Activated T-helper 2 cell treated with anti-CD3 and anti-CD28 coated beads, Interferon-gamma antibody, Interleukin-2, Interleukin-4, amounts not matched to agents 10 μg/mL and 5 μg/mL and 100 μg/mL, durations not matched to agents 14 hours and 24 hours and 36 hours (primary cell): ENCODE measurements around the gene IFNA6. TPM values are rescaled to one million over a fixed set of nuclear protein-coding genes. Genes with fewer than 3 reads are reported as not detected.

Experiments used
- DNase-seq: peaks from one replicate; pipeline ENCODE4 v3.0.0; 2021; ENCODE audit warnings: low spot score
- H3K27ac Mint-ChIP-seq: one replicate; pipeline ENCODE4 v1.8.0; 2021; ENCODE audit warnings: mixed read lengths
- H3K27me3 Mint-ChIP-seq: one replicate; pipeline ENCODE4 v1.8.0; 2021; ENCODE audit warnings: low read depth, mixed read lengths
- H3K36me3 Mint-ChIP-seq: one replicate; pipeline ENCODE4 v1.8.0; 2021; ENCODE audit warnings: low read depth, mixed read lengths
- H3K4me1 Mint-ChIP-seq: one replicate; pipeline ENCODE4 v1.8.0; 2021; ENCODE audit warnings: low read depth, mixed read lengths
- H3K4me3 Mint-ChIP-seq: one replicate; pipeline ENCODE4 v1.8.0; 2021; ENCODE audit warnings: low read depth, mild to moderate bottlenecking, moderate library complexity, mixed read lengths
- H3K9me3 Mint-ChIP-seq: one replicate; pipeline ENCODE4 v1.8.0; 2021; ENCODE audit warnings: mixed read lengths
- intact Hi-C: fragments of 100-400 bp; cut with micrococcal nuclease; formaldehyde crosslinking; loops from one replicate; pipeline ENCODE4 v1.15.1; 2023
- total RNA-seq: library from RNA; stranded (reverse); gene quantifications from 2 replicates; pipeline ENCODE4 v1.2.3, GENCODE V29; 2022

The IFNA6 gene
- total RNA-seq, 1 donor from 2014 or later = not detected

DNA sequence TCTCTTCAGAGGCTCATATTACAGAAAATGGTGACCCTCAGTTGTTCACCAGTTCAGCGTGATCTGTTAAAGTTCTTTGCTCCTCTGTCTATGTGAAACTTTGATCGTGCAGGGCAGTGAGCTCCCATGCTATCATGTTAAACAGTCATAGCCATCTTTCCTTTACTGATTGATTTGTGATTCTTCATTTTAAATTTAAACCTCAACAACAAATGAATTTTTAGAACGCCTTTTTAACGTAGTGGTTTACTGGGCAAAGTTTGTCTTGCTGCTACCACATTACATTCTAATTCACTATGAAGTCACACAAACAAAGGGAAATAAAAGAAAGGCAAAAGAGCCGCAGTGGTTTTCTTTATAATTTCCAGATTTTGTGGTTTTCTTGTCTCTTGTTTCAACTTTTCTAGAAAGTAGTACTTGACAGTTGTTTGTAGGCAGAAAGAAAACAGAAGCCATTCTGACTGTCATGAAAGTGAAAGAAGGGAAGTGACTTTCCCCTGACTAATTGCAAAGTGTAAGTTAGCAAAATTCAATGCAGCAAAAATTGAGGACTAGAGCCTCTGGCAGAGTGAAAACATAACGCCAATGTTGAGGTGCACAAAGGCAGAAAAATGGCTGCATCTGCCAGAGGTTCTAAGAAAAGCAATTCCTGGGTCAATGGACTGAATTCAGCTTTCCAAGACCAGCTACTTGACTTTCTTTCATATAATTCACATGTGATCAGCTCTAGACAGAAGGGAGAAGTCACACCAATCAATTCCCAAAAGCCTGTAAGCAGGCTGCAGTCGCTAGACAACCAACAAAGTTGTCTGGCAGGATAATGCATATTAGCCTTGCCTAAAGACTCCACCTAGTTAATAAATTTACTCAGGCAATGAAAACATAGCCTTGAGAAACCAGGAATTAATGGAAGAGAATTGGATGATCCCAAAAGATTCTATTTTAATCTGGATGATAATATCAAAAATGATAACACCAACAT is 7.1 kb upstream of the IFNA6 start:
- H3K4me1 Mint-ChIP-seq = peaks cover 23% of the 10 kb centered on the region
- H3K36me3 Mint-ChIP-seq = peaks cover 4% of the 10 kb centered on the region
- H3K9me3 Mint-ChIP-seq = peaks cover 12% of the 10 kb centered on the region
- H3K27ac Mint-ChIP-seq = peak overlapping the region; percentile 81
- peaks cover 9% of the 10 kb centered on the region for H3K27me3 Mint-ChIP-seq
- DNase-seq = no peak
- intact Hi-C loops = loop anchor here (1.0 to 5.0 kb wide), 3 partner anchors 22 to 745 kb away; partner anchors contain the start of gene KLHL9
- peak overlapping the region; percentile 56 for H3K4me3 Mint-ChIP-seq

DNA sequence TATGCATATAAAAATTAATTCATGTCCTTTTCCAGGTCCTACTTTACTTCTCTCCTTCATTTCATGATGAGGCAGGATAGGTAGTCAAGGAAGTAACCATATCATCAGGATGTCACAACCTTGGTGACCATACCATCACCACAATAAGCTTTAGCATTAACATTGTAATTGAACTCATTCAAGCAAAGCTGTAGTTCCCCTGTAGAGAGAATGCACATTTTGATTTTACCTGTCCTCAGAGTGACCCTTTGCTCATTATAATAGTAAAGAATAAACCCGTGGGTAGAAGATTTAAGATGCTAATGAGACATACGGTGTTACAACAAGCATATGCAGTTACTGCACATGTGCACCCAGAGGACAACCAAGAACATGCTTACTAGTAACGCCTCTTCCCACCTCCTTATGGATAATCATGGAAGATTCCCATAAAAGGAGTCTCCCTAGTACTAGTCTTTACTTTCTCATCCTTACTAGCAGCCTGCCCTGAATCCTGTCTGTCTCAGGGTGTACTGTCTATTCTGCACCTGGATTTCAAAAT is 2.2 kb downstream of the IFNA6 start:
- Mint-ChIP-seq H3K9me3 (peaks cover 12% of the 10 kb centered on the region), H3K36me3 (no peaks in the 10 kb centered on the region), H3K27me3 (peaks cover 32% of the 10 kb centered on the region), H3K4me1 (no peaks in the 10 kb centered on the region), H3K4me3 (no peak overlapping the region), H3K27ac (no peak overlapping the region)
- DNase-seq = no peak
- intact Hi-C loops = no loop called here

DNA sequence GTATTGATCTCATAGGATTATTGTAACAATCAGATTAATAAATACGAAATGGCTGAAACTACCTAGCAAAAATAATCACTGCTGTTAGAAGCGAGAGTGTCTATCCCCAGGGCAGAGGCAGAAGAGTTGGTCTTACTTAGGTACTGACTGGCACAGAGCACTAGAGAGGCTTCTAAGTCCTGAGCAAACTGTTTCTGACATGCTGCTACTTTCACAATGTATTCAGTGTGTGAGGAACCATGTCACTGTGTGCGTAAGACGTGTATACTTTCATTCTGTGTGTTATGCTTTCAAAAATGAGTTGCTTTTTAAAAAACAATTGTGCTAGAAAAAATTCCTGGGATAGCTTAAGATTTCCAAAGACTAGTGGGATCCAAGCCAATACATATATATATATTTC is 10.0 kb downstream of the IFNA6 start:
- intact Hi-C loops = no loop called here
- DNase-seq = no peak
- H3K27ac Mint-ChIP-seq = no peak overlapping the region

DNA sequence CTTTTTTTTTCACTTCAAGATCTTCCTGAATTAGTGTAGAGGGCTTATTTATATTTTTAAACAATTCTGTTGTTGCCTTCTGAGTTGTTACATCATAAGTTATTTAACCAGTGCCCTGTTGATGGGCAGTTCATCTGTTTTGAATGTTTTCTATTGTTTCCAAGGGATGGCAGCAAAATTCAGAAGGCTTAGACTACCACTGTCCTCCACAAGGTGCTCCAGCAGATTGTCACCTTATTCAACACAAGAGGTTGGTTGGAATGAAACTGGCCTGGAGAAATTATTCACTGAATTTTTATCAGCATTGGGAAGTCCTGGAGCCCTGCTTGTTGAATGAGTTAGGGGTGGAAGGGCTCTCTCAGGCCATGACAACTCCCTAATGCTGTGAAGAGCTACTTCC is 14.2 kb downstream of the IFNA6 start:
- intact Hi-C loops = loop anchor here (10.0 kb wide), 1 partner anchor 658 kb away; the partner anchor contains the start of genes CDKN2A and CDKN2B-AS1
- Mint-ChIP-seq H3K9me3 (no peaks in the 10 kb centered on the region), H3K4me1 (peaks cover 28% of the 10 kb centered on the region), H3K4me3 (peak overlapping the region; percentile 70), H3K27me3 (peaks cover 5% of the 10 kb centered on the region), H3K36me3 (peaks cover 33% of the 10 kb centered on the region), H3K27ac (no peak overlapping the region)
- no peak for DNase-seq

More for the DNA sequence above, 10.0 kb downstream of the IFNA6 start:
- no peak overlapping the region for H3K4me3 Mint-ChIP-seq
- peaks cover 11% of the 10 kb centered on the region for H3K9me3 Mint-ChIP-seq
- peaks cover 7% of the 10 kb centered on the region for H3K4me1 Mint-ChIP-seq
- peaks cover 7% of the 10 kb centered on the region for H3K27me3 Mint-ChIP-seq
- no peaks in the 10 kb centered on the region for H3K36me3 Mint-ChIP-seq

DNA sequence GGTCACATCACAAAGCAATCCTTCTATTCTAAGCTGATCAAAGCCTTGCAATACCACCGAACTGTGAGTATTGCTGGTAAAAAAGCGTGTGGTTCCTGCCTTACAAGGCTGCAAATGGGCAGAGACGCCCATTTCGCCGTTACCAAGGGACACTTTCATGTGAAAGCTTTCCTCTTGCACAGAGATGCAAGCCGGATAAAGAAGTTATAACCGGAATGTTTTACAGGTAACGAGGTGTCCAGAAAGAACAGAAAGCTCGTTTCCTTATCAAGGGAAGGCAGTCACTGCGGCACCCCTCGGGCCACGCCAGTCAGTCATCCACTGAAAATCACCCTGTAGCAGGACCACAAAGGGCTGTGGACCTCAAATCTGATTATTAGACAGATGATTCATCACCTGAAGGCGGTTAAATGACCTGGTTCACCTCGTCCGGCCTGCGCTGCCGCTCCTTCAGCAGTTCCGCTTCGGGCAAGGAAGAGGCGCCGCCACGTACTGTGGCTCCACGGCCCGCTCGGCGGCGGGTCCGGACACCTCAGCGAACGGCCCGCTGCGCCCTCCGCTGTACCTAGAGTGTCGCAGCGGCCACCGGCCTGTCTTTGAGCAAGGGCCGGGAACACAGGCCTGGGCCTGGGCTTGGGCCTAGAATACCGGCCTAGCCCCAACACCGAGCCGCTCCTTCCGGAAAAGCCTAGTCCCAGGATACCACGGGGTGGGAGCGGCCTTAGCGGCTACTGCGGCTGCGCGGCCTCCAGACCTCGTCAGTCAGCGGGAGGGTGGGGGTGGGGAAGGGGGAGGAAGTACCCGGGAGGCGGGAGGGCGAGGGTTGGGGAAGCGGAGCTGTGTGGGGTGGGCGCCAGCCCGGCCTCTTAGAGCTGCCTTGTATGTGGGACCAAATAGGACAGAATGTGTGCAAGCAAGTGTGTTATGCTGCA is 15.7 kb downstream of the IFNA6 start, which contains the start of gene KLHL9:
TSS of gene KLHL9 (minus strand) at position 704 of the 932 bp plus-strand sequence. CDS start at position 159, 545 bp downstream.
- intact Hi-C loops = loop anchor here (1.0 to 10.0 kb wide), 2 partner anchors 22 to 660 kb away; partner anchors contain the start of genes CDKN2A and CDKN2B-AS1
- peak within 1 kb of the TSS; percentile 88 for H3K4me3 Mint-ChIP-seq
- peak within 1 kb of the TSS; percentile 83 for H3K27ac Mint-ChIP-seq
- peaks cover 36% of the 10 kb centered on the region for H3K4me1 Mint-ChIP-seq
- peaks cover 5% of the 10 kb centered on the region for H3K27me3 Mint-ChIP-seq
- no peaks in the 10 kb centered on the region for H3K9me3 Mint-ChIP-seq
- DNase-seq = peak; percentile 81
- H3K36me3 Mint-ChIP-seq = peaks cover 43% of the 10 kb centered on the region

DNA sequence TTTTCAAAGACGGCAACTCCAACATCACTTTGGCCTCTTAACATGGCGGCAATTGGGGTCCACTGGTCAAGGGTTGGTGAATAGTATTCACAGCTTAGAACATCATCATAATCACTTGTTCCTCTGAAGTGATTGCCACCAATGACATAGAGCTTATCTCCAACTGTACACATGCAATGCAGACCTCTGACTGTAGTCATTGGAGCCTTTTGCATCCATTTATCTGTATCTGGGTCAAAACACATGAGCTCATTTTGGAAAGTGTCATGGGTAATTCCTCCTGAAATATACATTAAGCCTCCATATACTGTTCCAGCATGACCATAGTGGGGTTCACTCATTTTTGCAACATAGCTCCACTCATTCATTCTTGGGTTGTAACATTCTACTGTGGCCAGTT is 17.5 kb downstream of the IFNA6 start:
- Mint-ChIP-seq H3K27ac (no peak overlapping the region), H3K4me1 (peaks cover 38% of the 10 kb centered on the region), H3K9me3 (no peaks in the 10 kb centered on the region), H3K27me3 (peaks cover 3% of the 10 kb centered on the region), H3K36me3 (peaks cover 47% of the 10 kb centered on the region), H3K4me3 (peak overlapping the region; percentile 88)
- intact Hi-C loops = loop anchor here (10.0 kb wide), 1 partner anchor 662 kb away; the partner anchor contains the start of genes CDKN2A and CDKN2B-AS1
- DNase-seq = no peak

DNA sequence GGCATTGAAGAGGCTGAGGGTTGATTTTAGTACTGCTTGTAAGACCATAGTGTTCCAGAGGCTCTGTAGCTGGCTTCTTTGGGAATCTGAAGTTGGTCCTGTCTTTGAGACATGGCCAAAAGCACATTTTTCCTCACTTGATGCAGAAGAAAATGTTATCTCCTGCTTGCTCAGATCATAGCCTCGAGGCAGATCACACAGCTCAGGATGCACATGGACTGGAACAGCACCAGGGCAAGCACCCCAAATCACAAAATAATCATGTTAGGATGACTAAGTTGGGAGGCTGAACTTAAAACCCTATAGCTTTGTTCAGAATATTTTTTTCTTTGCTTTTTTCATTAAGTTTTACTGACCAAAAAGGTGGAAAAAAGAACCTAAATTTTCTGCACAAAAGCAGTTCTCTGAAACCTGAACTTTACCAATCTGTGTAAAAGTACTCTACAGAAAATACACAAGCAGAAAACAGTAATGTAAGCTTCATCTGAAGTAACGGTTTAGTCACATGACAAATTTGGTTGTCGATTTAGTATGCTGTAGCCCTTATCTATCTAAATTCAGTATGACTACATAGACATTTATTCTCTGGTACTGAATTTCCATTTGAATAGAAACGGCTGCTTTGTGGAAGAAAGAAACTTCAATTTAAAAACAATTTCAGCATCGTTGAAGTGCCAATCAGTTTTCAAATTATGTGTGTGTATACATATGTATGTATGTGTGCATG is 18.8 kb downstream of the IFNA6 start:
- H3K9me3 Mint-ChIP-seq = no peaks in the 10 kb centered on the region
- intact Hi-C loops = loop anchor here (10.0 kb wide), 1 partner anchor 663 kb away; the partner anchor contains the start of genes CDKN2A and CDKN2B-AS1
- H3K4me3 Mint-ChIP-seq = peak overlapping the region; percentile 88
- no peaks in the 10 kb centered on the region for H3K27me3 Mint-ChIP-seq
- peaks cover 53% of the 10 kb centered on the region for H3K36me3 Mint-ChIP-seq
- H3K4me1 Mint-ChIP-seq = peaks cover 49% of the 10 kb centered on the region
- no peak overlapping the region for H3K27ac Mint-ChIP-seq
- no peak for DNase-seq

DNA sequence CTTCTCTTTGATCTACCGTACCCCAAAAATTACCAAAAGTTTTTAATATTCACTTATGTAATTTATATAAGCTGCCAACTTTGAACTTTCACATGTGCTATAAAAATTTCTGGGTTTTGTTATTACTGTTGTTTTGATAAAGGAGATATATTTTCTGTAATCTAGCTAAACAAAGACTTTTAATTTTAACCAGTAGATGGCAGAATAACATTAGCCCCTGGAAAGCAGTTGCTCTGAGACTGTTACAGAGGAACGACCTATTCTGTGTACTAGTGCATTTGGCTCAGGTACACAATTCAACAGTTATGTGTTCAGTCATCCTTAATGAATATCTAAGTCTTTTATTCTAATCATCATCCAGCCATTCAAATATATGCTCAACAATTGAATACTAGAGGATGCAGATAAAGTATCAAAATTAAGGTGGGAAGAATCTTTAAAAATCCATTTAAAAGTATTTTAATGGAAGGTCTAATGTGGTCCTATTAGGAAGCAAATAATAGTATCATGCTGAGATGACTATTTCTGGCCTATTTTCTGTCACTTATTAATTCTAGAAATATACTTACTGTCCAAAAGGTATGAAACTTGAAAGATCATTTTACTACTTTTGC is 24.1 kb downstream of the IFNA6 start:
- no peaks in the 10 kb centered on the region for H3K9me3 Mint-ChIP-seq
- intact Hi-C loops = loop anchor here (1.0 to 10.0 kb wide), 5 partner anchors 70 to 468 kb away; no protein-coding TSS in a partner anchor
- H3K36me3 Mint-ChIP-seq = peaks cover 59% of the 10 kb centered on the region
- H3K4me1 Mint-ChIP-seq = peaks cover 28% of the 10 kb centered on the region
- no peak for DNase-seq
- no peaks in the 10 kb centered on the region for H3K27me3 Mint-ChIP-seq
- no peak overlapping the region for H3K27ac Mint-ChIP-seq
- H3K4me3 Mint-ChIP-seq = no peak overlapping the region

DNA sequence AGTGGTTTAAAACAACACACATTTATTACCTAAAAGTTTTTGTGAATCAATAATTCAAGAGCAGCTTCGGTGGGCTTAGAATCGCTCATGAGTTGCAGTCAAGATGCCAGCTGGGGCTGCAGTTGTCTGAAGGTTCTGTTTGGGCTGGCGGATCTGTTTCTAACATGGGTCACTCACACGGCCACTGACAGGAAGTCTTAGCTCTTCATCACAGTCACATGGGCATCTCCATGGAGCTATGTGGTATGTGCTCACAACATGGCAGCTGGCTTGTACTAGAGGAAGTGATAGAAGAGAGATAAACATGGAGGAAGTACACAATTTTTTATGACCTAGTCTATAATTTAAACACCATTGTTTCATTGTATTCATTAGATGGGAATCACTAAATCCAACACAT is 26.6 kb downstream of the IFNA6 start:
- intact Hi-C loops = loop anchor here (10.0 kb wide), 2 partner anchors 111 to 391 kb away; no protein-coding TSS in a partner anchor
- H3K36me3 Mint-ChIP-seq = peaks cover 51% of the 10 kb centered on the region

DNA sequence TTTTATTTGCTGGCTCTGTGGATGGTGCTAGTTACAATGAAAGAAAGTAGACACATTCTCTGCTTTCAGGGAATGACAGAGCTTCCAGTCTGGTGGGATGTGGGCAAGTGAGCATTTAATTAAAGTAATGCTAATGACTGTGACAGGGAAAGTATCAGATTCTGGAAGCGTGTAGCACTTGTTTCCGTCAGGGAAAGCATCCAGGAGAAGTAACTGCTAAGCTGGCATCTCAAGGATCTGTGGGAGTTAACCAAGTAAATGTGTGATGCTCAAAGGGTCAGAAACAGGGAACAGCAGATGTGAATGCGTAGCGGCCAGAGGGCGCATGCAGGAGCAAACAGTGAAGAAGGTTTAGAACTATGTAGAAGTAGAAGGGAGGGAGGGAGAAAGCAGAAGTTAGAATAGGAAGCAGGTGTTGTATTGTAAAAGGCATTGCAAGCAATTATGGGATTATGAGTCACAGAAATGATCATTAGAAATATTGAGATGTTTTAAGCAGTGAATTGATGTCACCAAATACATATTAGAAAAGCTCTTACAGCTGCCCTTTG is 27.7 kb downstream of the IFNA6 start:
- H3K27ac Mint-ChIP-seq = no peak overlapping the region
- no peaks in the 10 kb centered on the region for H3K27me3 Mint-ChIP-seq

More for the DNA sequence above, 26.6 kb downstream of the IFNA6 start:
- H3K27ac Mint-ChIP-seq = no peak overlapping the region
- no peak for DNase-seq
- H3K4me3 Mint-ChIP-seq = no peak overlapping the region
- H3K4me1 Mint-ChIP-seq = peaks cover 16% of the 10 kb centered on the region
- no peaks in the 10 kb centered on the region for H3K9me3 Mint-ChIP-seq
- no peaks in the 10 kb centered on the region for H3K27me3 Mint-ChIP-seq

DNA sequence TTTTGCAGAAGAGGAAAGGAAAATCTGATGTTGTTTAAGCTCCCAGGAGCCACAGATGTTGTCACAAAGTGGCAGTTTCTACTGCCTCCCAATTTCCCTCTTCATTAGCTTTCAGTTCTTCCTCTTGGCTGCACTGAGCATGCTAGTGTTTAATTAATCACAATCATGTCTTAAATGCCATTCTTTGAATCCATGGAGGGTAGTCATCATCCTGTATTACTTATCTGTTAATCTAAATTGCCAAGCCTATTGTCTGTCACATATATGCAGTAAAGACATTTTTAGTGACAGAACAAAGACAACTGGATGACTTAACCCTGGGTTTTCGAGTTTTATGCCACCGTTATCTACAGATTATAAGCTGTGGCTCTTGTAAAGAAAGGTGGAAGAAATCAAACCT is 30.2 kb downstream of the IFNA6 start:
- peaks cover 4% of the 10 kb centered on the region for H3K4me1 Mint-ChIP-seq
- peaks cover 36% of the 10 kb centered on the region for H3K36me3 Mint-ChIP-seq
- H3K9me3 Mint-ChIP-seq = no peaks in the 10 kb centered on the region
- no peak overlapping the region for H3K27ac Mint-ChIP-seq
- H3K27me3 Mint-ChIP-seq = peaks cover 8% of the 10 kb centered on the region
- no peak overlapping the region for H3K4me3 Mint-ChIP-seq
- DNase-seq = no peak
- intact Hi-C loops = loop anchor here (10.0 kb wide), 2 partner anchors 114 to 394 kb away; no protein-coding TSS in a partner anchor

More for the DNA sequence above, 27.7 kb downstream of the IFNA6 start:
- Mint-ChIP-seq H3K4me3 (no peak overlapping the region), H3K36me3 (peaks cover 51% of the 10 kb centered on the region), H3K9me3 (no peaks in the 10 kb centered on the region), H3K4me1 (peaks cover 16% of the 10 kb centered on the region)
- intact Hi-C loops = loop anchor here (10.0 kb wide), 2 partner anchors 112 to 392 kb away; no protein-coding TSS in a partner anchor
- DNase-seq = no peak
